Stimulated activated naive B cell treated with anti-CD40 and anti-IgM and Interleukin-4, amounts not matched to agents 10 μg/mL and 1 μg/mL and 100 μg/mL, for 72 hours (primary cell): ENCODE data around the gene BRAF.
"Not testable (repeated sequence)": the region's sequence is repeated elsewhere in the genome, so short reads cannot be mapped to it uniquely, and the experiment has no call there.

Experiments
- ATAC-seq, 2 donors: fragments of 150-1000 bp; cut with Tn5 transposase; replicated peaks; 2 replicates each; pipeline ENCODE4 v1.10.0; 2021; ENCODE audit warnings: moderate library complexity in 1 of 2
- DNase-seq: peaks from one replicate; pipeline ENCODE4 v3.0.0; 2021
- H3K27ac Mint-ChIP-seq: one replicate; pipeline ENCODE4 v1.8.0; 2022; ENCODE audit warnings: mild to moderate bottlenecking, mixed read lengths
- H3K27me3 Mint-ChIP-seq, 2 donors: one replicate each; pipeline ENCODE4 v1.8.0; 2022; ENCODE audit warnings: mixed read lengths in 2 of 2
- H3K36me3 Mint-ChIP-seq, 2 donors: one replicate each; pipeline ENCODE4 v1.8.0; 2022; ENCODE audit warnings: mixed read lengths in 2 of 2, mild to moderate bottlenecking in 1 of 2
- H3K4me1 Mint-ChIP-seq, 2 donors: one replicate each; pipeline ENCODE4 v1.8.0; 2022; ENCODE audit warnings: mixed read lengths in 2 of 2, mild to moderate bottlenecking in 1 of 2
- H3K4me3 Mint-ChIP-seq, 2 donors: one replicate each; pipeline ENCODE4 v1.8.0; 2022; ENCODE audit warnings: mild to moderate bottlenecking in 2 of 2, mixed read lengths in 2 of 2, moderate library complexity in 1 of 2
- H3K9me3 Mint-ChIP-seq, 2 donors: one replicate each; pipeline ENCODE4 v1.8.0; 2022; ENCODE audit warnings: mixed read lengths in 2 of 2, mild to moderate bottlenecking in 1 of 2

BRAF gene

GRCh38 chr7:140693849-140694248 is 230.9 kb downstream of the BRAF start:
- ATAC-seq, H3K27me3 Mint-ChIP-seq, H3K9me3 Mint-ChIP-seq, H3K4me3 Mint-ChIP-seq, H3K27ac Mint-ChIP-seq, DNase-seq: not testable (repeated sequence)
- Mint-ChIP-seq H3K36me3 (peaks cover 14 to 44% of the 10 kb centered on the region in 2 donors), H3K4me1 (peaks cover 16 to 28% of the 10 kb centered on the region in 2 donors)

- ATAC-seq = no peak
- H3K4me3 Mint-ChIP-seq = no peak overlapping the region
- DNase-seq = no peak
- no peak overlapping the region for H3K27ac Mint-ChIP-seq
- peaks cover 18 to 40% of the 10 kb centered on the region in 2 donors for H3K36me3 Mint-ChIP-seq
- peaks cover 7 to 10% of the 10 kb centered on the region in 2 donors for H3K4me1 Mint-ChIP-seq
- no peaks in the 10 kb centered on the region for H3K27me3 Mint-ChIP-seq
- no peaks in the 10 kb centered on the region for H3K9me3 Mint-ChIP-seq
Measured at GRCh38 chr7:140691376-140692045, 233.2 kb downstream of the BRAF start.

DNA sequence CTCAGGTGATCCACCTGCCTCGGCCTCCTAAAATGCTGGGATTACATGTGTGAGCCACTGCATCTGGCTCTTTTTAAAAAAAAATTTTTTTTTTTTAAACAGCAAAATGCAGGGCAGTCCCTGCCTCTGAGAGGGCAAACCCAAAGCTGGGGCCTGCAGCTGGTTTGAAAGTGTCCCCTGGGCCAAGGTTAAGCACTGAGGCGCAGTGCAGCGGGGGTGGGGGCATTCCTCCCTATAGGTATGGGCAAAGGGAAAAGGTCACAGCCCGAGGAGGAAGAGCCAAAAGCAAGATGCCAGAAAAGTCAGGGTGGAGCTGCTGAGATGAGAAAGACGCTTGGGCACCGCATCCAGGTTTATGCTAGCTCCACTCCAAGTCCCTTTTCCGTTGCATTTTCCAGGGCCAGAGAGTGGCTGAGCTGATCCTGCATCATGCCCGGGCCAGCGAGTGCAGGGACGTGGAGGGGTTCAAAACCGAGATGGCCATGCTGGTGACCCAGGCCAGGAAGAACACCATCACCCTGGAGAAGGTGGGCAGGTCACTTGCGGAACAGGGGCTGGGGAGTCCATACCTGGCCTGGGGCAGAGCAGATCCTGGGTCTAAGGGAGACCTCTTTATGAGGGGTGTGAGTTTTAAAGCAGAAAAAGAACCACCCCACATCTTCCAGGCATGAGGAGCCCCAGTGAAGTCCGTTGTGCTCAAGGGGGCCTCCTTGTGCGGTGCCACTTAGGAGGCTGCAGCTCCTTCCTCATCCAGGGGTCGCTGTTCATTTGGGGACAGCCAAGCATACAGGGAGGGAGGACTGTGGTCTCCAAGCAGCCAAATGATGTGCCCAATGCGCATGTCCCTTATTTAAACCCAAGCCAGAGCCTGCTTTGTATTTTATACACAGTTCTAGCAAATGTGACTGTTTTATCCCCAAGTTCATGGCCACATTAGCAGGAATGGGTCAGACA is 235.3 kb downstream of the BRAF start:
- no peaks in the 10 kb centered on the region for H3K27me3 Mint-ChIP-seq
- no peaks in the 10 kb centered on the region for H3K9me3 Mint-ChIP-seq
- no peak overlapping the region for H3K27ac Mint-ChIP-seq
- peaks cover 0 to 3% of the 10 kb centered on the region in 2 donors for H3K4me1 Mint-ChIP-seq
- H3K4me3 Mint-ChIP-seq = no peak overlapping the region
- DNase-seq (no peak), ATAC-seq (peak in 1 of 2 donors; percentile 61)
- H3K36me3 Mint-ChIP-seq = peaks cover 23 to 47% of the 10 kb centered on the region in 2 donors

DNA sequence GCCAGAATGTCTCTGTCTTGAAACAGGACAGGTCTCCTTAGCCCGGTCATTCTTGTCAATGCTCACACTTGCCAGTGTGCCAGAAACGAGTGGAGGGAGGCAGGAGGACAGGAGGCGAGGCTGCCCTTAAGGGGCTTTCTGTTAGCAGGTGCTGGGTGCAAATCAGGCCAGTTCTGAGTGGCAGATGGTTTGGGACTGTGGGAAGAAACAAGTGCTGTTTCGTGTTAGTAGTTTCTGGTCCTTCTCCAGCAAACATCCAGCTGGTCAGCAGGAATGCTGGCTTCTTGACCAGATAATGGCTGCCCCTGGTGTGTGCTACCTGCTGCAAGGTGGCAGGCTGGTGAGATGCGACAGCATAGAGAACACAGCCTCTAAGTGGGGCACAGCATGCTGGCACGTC is 236.4 kb downstream of the BRAF start:
- H3K9me3 Mint-ChIP-seq = no peaks in the 10 kb centered on the region
- DNase-seq (no peak), ATAC-seq (no peak)
- no peaks in the 10 kb centered on the region for H3K27me3 Mint-ChIP-seq
- peaks cover 0 to 3% of the 10 kb centered on the region in 2 donors for H3K4me1 Mint-ChIP-seq
- no peak overlapping the region for H3K4me3 Mint-ChIP-seq
- peak overlapping the region; percentile 42 for H3K27ac Mint-ChIP-seq
- H3K36me3 Mint-ChIP-seq = peaks cover 26 to 54% of the 10 kb centered on the region in 2 donors

- no peak overlapping the region for H3K4me3 Mint-ChIP-seq
- peaks cover 0 to 3% of the 10 kb centered on the region in 2 donors for H3K4me1 Mint-ChIP-seq
- DNase-seq = no peak
- ATAC-seq = no peak
- no peaks in the 10 kb centered on the region for H3K27me3 Mint-ChIP-seq
- no peaks in the 10 kb centered on the region for H3K9me3 Mint-ChIP-seq
- H3K27ac Mint-ChIP-seq = no peak overlapping the region
- H3K36me3 Mint-ChIP-seq = peaks cover 30 to 55% of the 10 kb centered on the region in 2 donors
Measured at GRCh38 chr7:140686921-140687320, 237.8 kb downstream of the BRAF start.

DNA sequence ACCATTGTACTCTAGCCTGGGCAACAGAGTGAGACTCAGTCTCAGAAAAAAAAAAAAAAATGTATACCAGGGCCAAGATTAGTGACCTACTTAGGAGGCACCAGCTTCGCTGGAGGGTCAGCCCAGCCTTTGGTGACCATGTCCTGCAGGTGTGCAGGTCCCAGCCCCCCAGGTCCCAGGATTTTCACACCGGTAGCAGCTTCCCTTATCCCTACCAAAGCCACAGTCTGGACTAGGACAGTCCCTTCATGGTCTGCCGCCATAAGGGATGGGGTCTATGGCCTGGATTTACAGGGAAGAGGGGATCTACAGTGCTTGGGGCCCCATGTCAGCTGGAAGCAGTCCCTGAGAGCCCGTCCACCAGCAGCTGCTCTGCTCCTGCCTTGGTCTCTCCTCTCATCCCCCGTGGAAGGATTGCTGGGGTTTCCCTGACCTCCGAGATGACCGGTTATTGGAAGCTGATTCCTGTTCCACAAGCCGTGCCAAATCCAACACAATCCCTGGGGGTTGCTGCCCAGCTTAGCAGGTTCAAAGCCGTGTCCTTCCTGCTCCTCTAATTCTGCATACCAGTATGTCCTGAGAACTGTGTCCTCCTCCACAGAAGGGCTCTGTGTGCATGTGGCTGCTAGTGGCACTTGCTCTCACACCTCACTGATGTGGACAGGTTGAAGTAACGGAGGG is 239.2 kb downstream of the BRAF start:
- Mint-ChIP-seq H3K36me3 (peaks cover 34 to 51% of the 10 kb centered on the region in 2 donors), H3K27ac (no peak overlapping the region), H3K4me3 (no peak overlapping the region), H3K4me1 (peaks cover 0 to 3% of the 10 kb centered on the region in 2 donors), H3K27me3 (no peaks in the 10 kb centered on the region), H3K9me3 (no peaks in the 10 kb centered on the region)
- DNase-seq (no peak), ATAC-seq (no peak)

DNA sequence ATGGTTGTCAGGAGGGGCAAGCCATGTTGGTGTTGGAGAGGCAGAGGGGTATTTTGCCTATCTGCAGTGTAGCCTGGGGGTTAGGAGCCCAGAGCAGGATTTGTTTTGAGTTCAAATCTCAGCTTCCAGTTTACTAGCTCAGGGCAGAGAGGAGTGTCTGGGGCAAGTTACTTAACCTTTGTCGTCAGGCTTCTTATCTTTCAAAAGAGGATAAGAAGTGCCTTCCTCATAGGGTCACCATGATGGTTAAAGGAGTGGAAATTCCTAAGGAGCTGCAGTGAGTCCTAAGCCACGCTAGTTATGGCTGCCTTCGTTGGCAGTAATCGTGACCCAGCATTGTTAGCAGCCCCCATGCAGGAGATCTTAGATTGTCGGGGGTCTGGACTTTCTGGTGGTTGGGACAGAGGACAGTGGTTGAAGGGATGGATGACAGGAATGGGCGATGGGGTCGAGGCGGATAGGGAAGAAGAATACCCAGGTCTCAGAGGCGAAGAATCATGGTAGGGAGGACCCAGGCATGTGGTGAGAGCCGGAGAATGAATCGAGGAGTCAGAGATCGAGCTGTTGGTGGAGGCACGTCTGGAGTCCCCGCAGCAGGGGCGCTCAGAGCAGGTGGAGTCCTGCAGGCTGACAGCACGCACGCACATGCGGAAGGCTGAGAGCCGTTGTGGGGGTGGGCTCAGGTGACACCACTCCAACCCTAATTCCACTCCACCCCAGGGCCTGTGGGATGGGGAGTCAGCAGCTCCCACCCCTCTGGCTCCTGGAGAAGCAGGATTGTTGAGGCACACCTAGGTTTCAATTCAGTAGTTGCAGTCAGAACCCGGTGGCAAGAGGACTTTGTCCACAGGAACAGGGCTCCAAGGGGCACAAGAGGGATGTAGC is 240.4 kb downstream of the BRAF start:
- ATAC-seq = no peak
- Mint-ChIP-seq H3K27me3 (no peaks in the 10 kb centered on the region), H3K4me1 (peaks cover 0 to 3% of the 10 kb centered on the region in 2 donors), H3K27ac (no peak overlapping the region), H3K9me3 (no peaks in the 10 kb centered on the region), H3K36me3 (peaks cover 42 to 53% of the 10 kb centered on the region in 2 donors), H3K4me3 (no peak overlapping the region)
- DNase-seq = no peak

- H3K27ac Mint-ChIP-seq = no peak overlapping the region
- no peak for ATAC-seq
Measured at GRCh38 chr7:140683657-140684056, 241.1 kb downstream of the BRAF start.

GRCh38 chr7:140681766-140682165 is 243.0 kb downstream of the BRAF start:
- Mint-ChIP-seq H3K36me3 (peaks cover 48 to 60% of the 10 kb centered on the region in 2 donors), H3K4me3 (no peak overlapping the region), H3K27ac (no peak overlapping the region), H3K4me1 (peaks cover 10 to 19% of the 10 kb centered on the region in 2 donors), H3K27me3 (no peaks in the 10 kb centered on the region), H3K9me3 (no peaks in the 10 kb centered on the region)
- no peak for ATAC-seq
- no peak for DNase-seq

More at GRCh38 chr7:140683657-140684056, 241.1 kb downstream of the BRAF start:
- Mint-ChIP-seq H3K27me3 (no peaks in the 10 kb centered on the region), H3K4me1 (peaks cover under 1 to 2% of the 10 kb centered on the region in 2 donors), H3K9me3 (no peaks in the 10 kb centered on the region), H3K4me3 (no peak overlapping the region), H3K36me3 (peaks cover 45 to 57% of the 10 kb centered on the region in 2 donors)
- DNase-seq = no peak

GRCh38 chr7:140680886-140681285 is 243.8 kb downstream of the BRAF start:
- DNase-seq (no peak), ATAC-seq (no peak)
- no peaks in the 10 kb centered on the region for H3K9me3 Mint-ChIP-seq
- H3K4me3 Mint-ChIP-seq = no peak overlapping the region
- H3K27me3 Mint-ChIP-seq = no peaks in the 10 kb centered on the region
- peaks cover 19 to 28% of the 10 kb centered on the region in 2 donors for H3K4me1 Mint-ChIP-seq
- peaks cover 46 to 63% of the 10 kb centered on the region in 2 donors for H3K36me3 Mint-ChIP-seq
- no peak overlapping the region for H3K27ac Mint-ChIP-seq

DNA sequence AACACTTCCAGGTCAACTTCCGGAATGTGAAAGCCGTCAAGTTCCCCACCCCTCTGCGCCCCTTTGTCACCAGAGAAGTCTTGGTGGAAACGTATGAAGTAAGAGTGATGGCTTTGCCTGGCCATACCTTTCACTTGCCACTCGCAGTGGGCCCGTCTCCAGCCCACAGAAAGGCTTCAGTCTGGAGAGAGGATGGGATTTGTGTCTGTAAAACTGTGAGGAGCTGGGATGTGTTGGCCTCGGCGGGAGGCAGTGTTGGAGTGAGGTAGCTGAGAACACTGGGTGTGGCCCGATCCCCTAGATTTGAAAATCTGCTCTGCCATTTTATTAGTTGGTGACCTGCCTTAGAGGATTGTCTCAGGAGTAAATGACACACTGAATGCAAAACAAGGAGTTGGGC is 245.5 kb downstream of the BRAF start:
- H3K27me3 Mint-ChIP-seq = no peaks in the 10 kb centered on the region
- no peaks in the 10 kb centered on the region for H3K9me3 Mint-ChIP-seq
- no peak overlapping the region for H3K4me3 Mint-ChIP-seq
- no peak overlapping the region for H3K27ac Mint-ChIP-seq
- ATAC-seq = no peak
- peaks cover 33 to 45% of the 10 kb centered on the region in 2 donors for H3K4me1 Mint-ChIP-seq
- no peak for DNase-seq
- H3K36me3 Mint-ChIP-seq = peaks cover 40 to 53% of the 10 kb centered on the region in 2 donors

GRCh38 chr7:140678816-140679130 is 246.0 kb downstream of the BRAF start:
- DNase-seq = no peak
- Mint-ChIP-seq H3K4me3 (no peak overlapping the region), H3K4me1 (peaks cover 35 to 49% of the 10 kb centered on the region in 2 donors), H3K27ac (no peak overlapping the region), H3K36me3 (peaks cover 39 to 48% of the 10 kb centered on the region in 2 donors), H3K9me3 (no peaks in the 10 kb centered on the region), H3K27me3 (no peaks in the 10 kb centered on the region)
- no peak for ATAC-seq

DNA sequence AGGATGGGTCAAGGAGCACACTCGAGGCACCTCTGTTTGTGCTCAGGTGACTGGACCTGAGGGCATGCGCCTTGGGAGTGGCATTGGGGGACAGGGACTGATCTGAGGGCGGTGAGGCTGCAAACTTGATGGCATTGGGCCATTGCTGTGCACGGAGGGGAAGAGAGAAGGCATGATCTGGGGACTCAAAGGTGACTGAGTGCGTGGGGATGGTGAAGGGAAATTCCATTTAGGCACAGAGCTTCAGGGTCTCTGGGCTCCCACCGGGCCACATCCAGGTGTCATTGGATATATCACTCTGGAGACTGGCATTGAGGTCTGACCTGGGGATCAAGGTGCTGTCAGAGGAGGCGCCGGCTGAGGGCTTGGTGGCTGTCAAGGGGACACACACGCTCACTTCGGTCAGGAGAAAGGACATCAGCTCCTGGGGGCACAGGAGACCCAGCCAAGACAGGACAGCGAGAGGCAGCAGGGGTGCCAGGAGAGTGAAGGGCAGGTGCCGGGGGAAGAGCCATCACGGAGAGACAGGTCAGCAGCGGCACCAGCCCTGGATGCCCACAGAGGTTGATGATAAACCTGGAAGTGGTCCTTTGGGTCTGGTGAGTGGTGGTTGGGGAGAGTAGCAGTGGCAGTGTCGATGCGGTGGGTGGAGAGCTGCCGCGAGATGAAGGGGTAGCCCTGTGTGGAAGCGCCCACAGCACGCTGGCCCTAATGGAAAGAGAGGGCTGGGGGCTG is 246.5 kb downstream of the BRAF start:
- Mint-ChIP-seq H3K4me3 (no peak overlapping the region), H3K4me1 (peaks cover 37 to 53% of the 10 kb centered on the region in 2 donors), H3K27me3 (no peaks in the 10 kb centered on the region), H3K36me3 (peaks cover 39 to 45% of the 10 kb centered on the region in 2 donors), H3K9me3 (no peaks in the 10 kb centered on the region), H3K27ac (no peak overlapping the region)
- ATAC-seq (no peak), DNase-seq (no peak)
